HEK293 (cell line): Measurements from ENCODE around the gene FOXA2.
"Not testable (repeated sequence)": the region's sequence is repeated elsewhere in the genome, so short reads cannot be mapped to it uniquely, and the experiment has no call there.

Experiments used
- CTCF ChIA-PET: fragments of 350-600 bp; formaldehyde crosslinking; extraction: SDS; loops from one replicate; lab custom pipeline; 2021; ENCODE audit warnings: antibody characterized with exemption; lab: Yijun Ruan, JAX
- POLR2A ChIA-PET: fragments of 300-600 bp; formaldehyde crosslinking; extraction: SDS; loops from one replicate; lab custom pipeline; 2020; ENCODE audit warnings: antibody characterized with exemption, inconsistent platforms; lab: Yijun Ruan, JAX
- H3K27ac ChIP-seq: fragments of 200-500 bp; sonication (Bioruptor generic); 2 replicates; pipeline ENCODE4 v1.5.1; 2014; ENCODE audit warnings: low read depth, low read length, control low read depth, inconsistent platforms; ENCODE audit errors: extremely low read depth
- H3K36me3 ChIP-seq, 2 experiments: fragments of 200-500 bp in 1 of 2; sonication (Bioruptor generic) in 1 of 2; 1 replicate in 1 of 2; 2 replicates in 1 of 2; pipeline ENCODE4 v1.5.1; 2014 to 2017; ENCODE audit warnings: inconsistent platforms in 2 of 2, low read length in 2 of 2; ENCODE audit not compliant: control insufficient read depth in 2 of 2, insufficient read depth in 1 of 2
- H3K4me1 ChIP-seq: fragments of 200-500 bp; sonication (Bioruptor generic); 2 replicates; pipeline ENCODE4 v1.5.1; 2014; ENCODE audit warnings: mild to moderate bottlenecking, low read length, inconsistent platforms; ENCODE audit not compliant: control insufficient read depth, insufficient read depth
- H3K4me3 ChIP-seq: 2 replicates; pipeline ENCODE4 v1.5.1; 2011; ENCODE audit warnings: low read depth, mild to moderate bottlenecking, control low read depth, low read length, moderate library complexity
- H3K9me3 ChIP-seq: fragments of 200-500 bp; sonication (Bioruptor generic); 2 replicates; pipeline ENCODE4 v1.5.1; 2014; ENCODE audit warnings: low read depth, low read length, inconsistent platforms; ENCODE audit not compliant: control insufficient read depth, insufficient read depth
- GLI2 ChIP-seq: fragments of 450-650 bp; formaldehyde crosslinking; IDR thresholded peaks from 2 replicates; pipeline ENCODE4; 2017; ENCODE audit warnings: missing biosample characterization, missing genetic modification characterization, low read depth, borderline replicate concordance
- SP3 ChIP-seq: fragments of 450-650 bp; formaldehyde crosslinking; IDR thresholded peaks from 2 replicates; pipeline ENCODE4 v1.5.1; 2016; ENCODE audit warnings: missing biosample characterization, missing genetic modification characterization
- YY1 ChIP-seq: fragments of 450-650 bp; formaldehyde crosslinking; IDR thresholded peaks from 2 replicates; pipeline ENCODE4 v1.5.1; 2018; ENCODE audit warnings: missing biosample characterization, missing genetic modification characterization
- ZBTB8A ChIP-seq: fragments of 450-650 bp; formaldehyde crosslinking; IDR thresholded peaks from 2 replicates; pipeline ENCODE4 v1.5.1; 2016; ENCODE audit warnings: missing biosample characterization, missing genetic modification characterization
- ZFP3 ChIP-seq: fragments of 450-650 bp; formaldehyde crosslinking; IDR thresholded peaks from 2 replicates; pipeline ENCODE4 v1.5.1; 2016; ENCODE audit warnings: low read depth, missing biosample characterization, missing genetic modification characterization
- ZIC2 ChIP-seq: fragments of 450-650 bp; formaldehyde crosslinking; IDR thresholded peaks from 2 replicates; pipeline ENCODE4 v1.5.1; 2016; ENCODE audit warnings: missing biosample characterization, missing genetic modification characterization
- ZNF146 ChIP-seq: fragments of 450-650 bp; formaldehyde crosslinking; IDR thresholded peaks from 2 replicates; pipeline ENCODE4 v1.5.1; 2016; ENCODE audit warnings: missing biosample characterization, missing genetic modification characterization
- ZNF202 ChIP-seq: fragments of 450-650 bp; formaldehyde crosslinking; IDR thresholded peaks from 2 replicates; pipeline ENCODE4 v1.5.1; 2016; ENCODE audit warnings: missing biosample characterization, missing genetic modification characterization, borderline replicate concordance
- ZNF266 ChIP-seq: fragments of 450-650 bp; formaldehyde crosslinking; IDR thresholded peaks from 2 replicates; pipeline ENCODE4 v1.5.1; 2016; ENCODE audit warnings: missing biosample characterization, missing genetic modification characterization, low read depth
- ZNF292 ChIP-seq: fragments of 450-650 bp; formaldehyde crosslinking; IDR thresholded peaks from 2 replicates; pipeline ENCODE4 v1.5.1; 2016; ENCODE audit warnings: low read depth, missing biosample characterization, missing genetic modification characterization, borderline replicate concordance
- ZNF335 ChIP-seq: fragments of 450-650 bp; formaldehyde crosslinking; conservative IDR thresholded peaks from 2 replicates; pipeline ENCODE4 v1.5.1; 2016; ENCODE audit warnings: missing biosample characterization, missing genetic modification characterization
- ZNF341 ChIP-seq: fragments of 450-650 bp; formaldehyde crosslinking; IDR thresholded peaks from 2 replicates; pipeline ENCODE4; 2016; ENCODE audit warnings: low read depth, missing biosample characterization, missing genetic modification characterization
- ZNF394 ChIP-seq: fragments of 450-650 bp; formaldehyde crosslinking; IDR thresholded peaks from 2 replicates; pipeline ENCODE4 v1.5.1; 2016; ENCODE audit warnings: missing biosample characterization, missing genetic modification characterization, mild to moderate bottlenecking, moderate library complexity, borderline replicate concordance
- ZNF426 ChIP-seq: fragments of 450-650 bp; formaldehyde crosslinking; IDR thresholded peaks from 2 replicates; pipeline ENCODE4 v1.5.1; 2017; ENCODE audit warnings: missing biosample characterization, missing genetic modification characterization, mild to moderate bottlenecking, inconsistent platforms, moderate library complexity
- ZNF433 ChIP-seq: fragments of 450-650 bp; formaldehyde crosslinking; IDR thresholded peaks from 2 replicates; pipeline ENCODE4 v1.5.1; 2016; ENCODE audit warnings: missing biosample characterization, missing genetic modification characterization, low read depth
- ZNF529 ChIP-seq: fragments of 450-650 bp; formaldehyde crosslinking; IDR thresholded peaks from 2 replicates; pipeline ENCODE4 v1.5.1; 2017; ENCODE audit warnings: missing genetic modification characterization, missing biosample characterization; ENCODE audit not compliant: insufficient replicate concordance
- ZNF555 ChIP-seq: fragments of 450-650 bp; formaldehyde crosslinking; conservative IDR thresholded peaks from 2 replicates; pipeline ENCODE4 v1.5.1; 2017; ENCODE audit warnings: missing biosample characterization, mild to moderate bottlenecking, missing genetic modification characterization, inconsistent platforms
- ZNF558 ChIP-seq: fragments of 450-650 bp; formaldehyde crosslinking; IDR thresholded peaks from 2 replicates; pipeline ENCODE4 v1.5.1; 2016; ENCODE audit warnings: missing biosample characterization, missing genetic modification characterization
- ZNF623 ChIP-seq: fragments of 450-650 bp; formaldehyde crosslinking; IDR thresholded peaks from 2 replicates; pipeline ENCODE4 v1.5.1; 2016; ENCODE audit warnings: missing biosample characterization, missing genetic modification characterization
- ZNF654 ChIP-seq: fragments of 450-650 bp; formaldehyde crosslinking; IDR thresholded peaks from 2 replicates; pipeline ENCODE4 v1.5.1; 2016; ENCODE audit warnings: low read depth, missing biosample characterization, missing genetic modification characterization
- TF ChIP-seq, protein P1 (sequence below): fragments of 450-650 bp; formaldehyde crosslinking; conservative IDR thresholded peaks from 2 replicates; pipeline ENCODE4 v1.5.1; 2016; ENCODE audit warnings: low read depth, missing biosample characterization, missing genetic modification characterization
- TF ChIP-seq, protein P2 (sequence below): fragments of 450-650 bp; formaldehyde crosslinking; IDR thresholded peaks from 2 replicates; pipeline ENCODE4 v1.5.1; 2016; ENCODE audit warnings: missing biosample characterization, missing genetic modification characterization

The FOXA2 gene

DNA sequence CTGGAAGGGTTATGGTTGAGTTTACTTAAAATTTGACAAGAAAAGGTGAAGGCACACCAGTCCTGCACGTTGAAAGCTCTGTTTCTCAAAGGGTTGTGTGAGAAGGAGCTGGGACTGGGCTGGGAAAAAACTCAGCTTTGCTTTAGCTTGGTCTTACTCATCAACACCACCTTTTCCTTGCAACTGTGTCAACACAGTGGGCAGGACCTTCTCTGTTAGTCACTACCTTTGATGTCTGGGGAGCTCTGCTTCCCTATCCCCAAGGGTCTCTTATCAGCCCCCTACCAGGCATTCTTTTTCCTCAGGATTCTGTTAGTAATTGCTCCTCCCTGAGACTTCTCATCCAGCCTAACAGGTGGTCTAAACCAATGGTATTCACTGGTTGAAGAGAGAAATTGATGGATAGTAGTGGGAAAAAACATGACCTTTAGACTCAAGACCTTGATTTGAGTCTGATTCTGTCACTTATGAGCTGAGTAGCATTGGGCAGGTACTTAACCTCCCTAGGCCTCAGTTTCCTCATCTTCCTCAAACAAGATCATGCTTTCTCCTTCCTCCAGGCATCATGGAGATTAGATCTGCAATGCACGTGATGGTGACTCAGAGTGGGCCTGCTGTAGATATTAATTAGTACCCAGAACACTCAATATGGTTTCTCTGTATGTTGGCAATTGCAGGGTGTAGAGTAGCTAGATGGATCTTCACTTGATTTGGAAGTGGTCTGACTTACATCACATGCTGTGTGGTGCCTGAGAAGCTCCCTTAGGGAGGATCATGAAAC is 17.2 kb upstream of the FOXA2 start:
- H3K4me1 ChIP-seq, result no peaks in the 10 kb centered on the region
- H3K27ac ChIP-seq, result no peak overlapping the region
- no peak overlapping the region for H3K4me3 ChIP-seq
- TF ChIP-seq ZNF529 (no peak), ZNF146 (no peak), ZNF335 (tag by site-specific recombination) (no peak), ZFP3 (no peak), YY1 (no peak), ZIC2 (peak; percentile 36; the same call in 1 of the 2 replicates), ZNF341 (tag by site-specific recombination) (no peak)
- CTCF ChIA-PET, result interaction anchor here (0.6 to 3.3 kb wide), 2 partner anchors 15 to 37 kb away, joined by 5 to 18 read pairs; no protein-coding TSS in a partner anchor
- no peaks in the 10 kb centered on the region for H3K9me3 ChIP-seq
- H3K36me3 ChIP-seq, result no peaks in the 10 kb centered on the region
- POLR2A ChIA-PET, result no interaction called here

GRCh38 chr20:22599258-22599657 is 14.9 kb upstream of the FOXA2 start:
- POLR2A ChIA-PET, H3K36me3 ChIP-seq, H3K4me1 ChIP-seq, H3K4me3 ChIP-seq, H3K9me3 ChIP-seq, H3K27ac ChIP-seq: not testable (repeated sequence)
- CTCF ChIA-PET, result interaction anchor here (0.6 to 5.2 kb wide), 4 partner anchors 12 to 621 kb away, joined by 3 to 41 read pairs (median 3); no protein-coding TSS in a partner anchor
- TF ChIP-seq ZNF433 (tag by site-specific recombination) (peak; percentile 66), ZNF202 (tag by site-specific recombination) (0 out of 2 replicates have a peak, but pooled peaks have one; percentile 71), ZNF394 (tag by site-specific recombination) (peak; percentile 88), ZNF426 (tag by site-specific recombination) (peak; percentile 69), ZNF266 (tag by site-specific recombination) (peak; percentile 81), ZBTB8A (tag by site-specific recombination) (peak; percentile 56), SP3 (tag by site-specific recombination) (0 out of 2 replicates have a peak, but pooled peaks have one; percentile 12), ZNF623 (tag by site-specific recombination) (0 out of 2 replicates have a peak, but pooled peaks have one; percentile 52), GLI2 (tag by site-specific recombination) (peak; percentile 24; the same call in 1 of the 2 replicates), ZNF292 (tag by site-specific recombination) (0 out of 2 replicates have a peak, but pooled peaks have one; percentile 14), ZNF555 (peak; percentile 75), ZNF654 (tag by site-specific recombination) (peak; percentile 31), ZNF558 (tag by site-specific recombination) (0 out of 2 replicates have a peak, but pooled peaks have one; percentile 47)
- TF ChIP-seq, protein P1, sequence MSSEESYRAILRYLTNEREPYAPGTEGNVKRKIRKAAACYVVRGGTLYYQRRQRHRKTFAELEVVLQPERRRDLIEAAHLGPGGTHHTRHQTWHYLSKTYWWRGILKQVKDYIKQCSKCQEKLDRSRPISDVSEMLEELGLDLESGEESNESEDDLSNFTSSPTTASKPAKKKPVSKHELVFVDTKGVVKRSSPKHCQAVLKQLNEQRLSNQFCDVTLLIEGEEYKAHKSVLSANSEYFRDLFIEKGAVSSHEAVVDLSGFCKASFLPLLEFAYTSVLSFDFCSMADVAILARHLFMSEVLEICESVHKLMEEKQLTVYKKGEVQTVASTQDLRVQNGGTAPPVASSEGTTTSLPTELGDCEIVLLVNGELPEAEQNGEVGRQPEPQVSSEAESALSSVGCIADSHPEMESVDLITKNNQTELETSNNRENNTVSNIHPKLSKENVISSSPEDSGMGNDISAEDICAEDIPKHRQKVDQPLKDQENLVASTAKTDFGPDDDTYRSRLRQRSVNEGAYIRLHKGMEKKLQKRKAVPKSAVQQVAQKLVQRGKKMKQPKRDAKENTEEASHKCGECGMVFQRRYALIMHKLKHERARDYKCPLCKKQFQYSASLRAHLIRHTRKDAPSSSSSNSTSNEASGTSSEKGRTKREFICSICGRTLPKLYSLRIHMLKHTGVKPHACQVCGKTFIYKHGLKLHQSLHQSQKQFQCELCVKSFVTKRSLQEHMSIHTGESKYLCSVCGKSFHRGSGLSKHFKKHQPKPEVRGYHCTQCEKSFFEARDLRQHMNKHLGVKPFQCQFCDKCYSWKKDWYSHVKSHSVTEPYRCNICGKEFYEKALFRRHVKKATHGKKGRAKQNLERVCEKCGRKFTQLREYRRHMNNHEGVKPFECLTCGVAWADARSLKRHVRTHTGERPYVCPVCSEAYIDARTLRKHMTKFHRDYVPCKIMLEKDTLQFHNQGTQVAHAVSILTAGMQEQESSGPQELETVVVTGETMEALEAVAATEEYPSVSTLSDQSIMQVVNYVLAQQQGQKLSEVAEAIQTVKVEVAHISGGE (tag by site-specific recombination), result peak; percentile 74
- TF ChIP-seq, protein P2, sequence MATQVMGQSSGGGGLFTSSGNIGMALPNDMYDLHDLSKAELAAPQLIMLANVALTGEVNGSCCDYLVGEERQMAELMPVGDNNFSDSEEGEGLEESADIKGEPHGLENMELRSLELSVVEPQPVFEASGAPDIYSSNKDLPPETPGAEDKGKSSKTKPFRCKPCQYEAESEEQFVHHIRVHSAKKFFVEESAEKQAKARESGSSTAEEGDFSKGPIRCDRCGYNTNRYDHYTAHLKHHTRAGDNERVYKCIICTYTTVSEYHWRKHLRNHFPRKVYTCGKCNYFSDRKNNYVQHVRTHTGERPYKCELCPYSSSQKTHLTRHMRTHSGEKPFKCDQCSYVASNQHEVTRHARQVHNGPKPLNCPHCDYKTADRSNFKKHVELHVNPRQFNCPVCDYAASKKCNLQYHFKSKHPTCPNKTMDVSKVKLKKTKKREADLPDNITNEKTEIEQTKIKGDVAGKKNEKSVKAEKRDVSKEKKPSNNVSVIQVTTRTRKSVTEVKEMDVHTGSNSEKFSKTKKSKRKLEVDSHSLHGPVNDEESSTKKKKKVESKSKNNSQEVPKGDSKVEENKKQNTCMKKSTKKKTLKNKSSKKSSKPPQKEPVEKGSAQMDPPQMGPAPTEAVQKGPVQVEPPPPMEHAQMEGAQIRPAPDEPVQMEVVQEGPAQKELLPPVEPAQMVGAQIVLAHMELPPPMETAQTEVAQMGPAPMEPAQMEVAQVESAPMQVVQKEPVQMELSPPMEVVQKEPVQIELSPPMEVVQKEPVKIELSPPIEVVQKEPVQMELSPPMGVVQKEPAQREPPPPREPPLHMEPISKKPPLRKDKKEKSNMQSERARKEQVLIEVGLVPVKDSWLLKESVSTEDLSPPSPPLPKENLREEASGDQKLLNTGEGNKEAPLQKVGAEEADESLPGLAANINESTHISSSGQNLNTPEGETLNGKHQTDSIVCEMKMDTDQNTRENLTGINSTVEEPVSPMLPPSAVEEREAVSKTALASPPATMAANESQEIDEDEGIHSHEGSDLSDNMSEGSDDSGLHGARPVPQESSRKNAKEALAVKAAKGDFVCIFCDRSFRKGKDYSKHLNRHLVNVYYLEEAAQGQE (tag by site-specific recombination), result peak; percentile 54
